Activated CD4-positive, alpha-beta T cell treated with anti-CD3 and anti-CD28 coated beads, Interleukin-2, amount 10 ng/mL, durations not matched to agents 24 days and 14 days (primary cell): ENCODE results near the gene TMEM237. TPM values are rescaled to one million over a fixed set of nuclear protein-coding genes. Genes with fewer than 3 reads are reported as not detected.

ENCODE experiments used
- DNase-seq: peaks from one replicate; pipeline ENCODE4 v3.0.0; 2022
- H3K27ac Mint-ChIP-seq: one replicate; pipeline ENCODE4 v1.8.0; 2022; ENCODE audit warnings: mild to moderate bottlenecking, mixed read lengths
- H3K27me3 Mint-ChIP-seq: one replicate; pipeline ENCODE4 v1.8.0; 2022; ENCODE audit warnings: mixed read lengths
- H3K36me3 Mint-ChIP-seq: one replicate; pipeline ENCODE4 v1.8.0; 2022; ENCODE audit warnings: low read depth, mild to moderate bottlenecking, mixed read lengths
- H3K4me1 Mint-ChIP-seq: one replicate; pipeline ENCODE4 v1.8.0; 2021; ENCODE audit warnings: mixed read lengths
- H3K4me3 Mint-ChIP-seq: one replicate; pipeline ENCODE4 v1.8.0; 2022; ENCODE audit warnings: mild to moderate bottlenecking, moderate library complexity, mixed read lengths
- H3K9me3 Mint-ChIP-seq: one replicate; pipeline ENCODE4 v1.8.0; 2021; ENCODE audit warnings: mixed read lengths
- intact Hi-C: fragments of 100-400 bp; cut with micrococcal nuclease; formaldehyde crosslinking; loops from one replicate; pipeline ENCODE4 v1.15.1; 2023
- total RNA-seq: library from RNA; stranded (reverse); gene quantifications from 2 replicates; pipeline ENCODE4 v1.2.3, GENCODE V29; 2022

The TMEM237 gene
- total RNA-seq, 1 donor from 2014 or later, result 18.8 TPM

DNA sequence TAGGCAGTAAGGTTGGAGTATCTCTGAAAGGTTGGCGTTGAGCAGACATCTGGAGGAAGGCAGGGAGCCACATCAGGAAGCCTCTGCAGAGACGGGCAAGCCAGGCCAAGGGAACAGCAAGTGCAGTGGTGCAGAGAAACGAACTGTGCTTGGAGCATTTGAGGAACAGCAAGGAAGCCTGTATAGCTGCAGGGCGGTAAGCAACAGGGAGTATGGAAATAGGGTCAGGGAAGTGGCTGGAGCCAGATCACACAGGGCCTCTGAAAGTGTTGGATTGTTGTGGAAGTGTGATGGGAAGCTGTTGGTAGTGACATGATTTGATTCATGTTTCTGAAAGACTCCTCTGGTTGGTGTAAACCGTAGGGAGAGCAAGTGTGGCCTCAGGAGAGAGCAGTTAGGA is 13.4 kb upstream of the TMEM237 start:
- no peak overlapping the region for H3K4me3 Mint-ChIP-seq
- H3K27me3 Mint-ChIP-seq, result peaks cover 36% of the 10 kb centered on the region
- no peaks in the 10 kb centered on the region for H3K36me3 Mint-ChIP-seq
- no peaks in the 10 kb centered on the region for H3K9me3 Mint-ChIP-seq
- H3K4me1 Mint-ChIP-seq, result peaks cover 4% of the 10 kb centered on the region
- no peak for DNase-seq
- intact Hi-C loops, result no loop called here
- H3K27ac Mint-ChIP-seq, result no peak overlapping the region

DNA sequence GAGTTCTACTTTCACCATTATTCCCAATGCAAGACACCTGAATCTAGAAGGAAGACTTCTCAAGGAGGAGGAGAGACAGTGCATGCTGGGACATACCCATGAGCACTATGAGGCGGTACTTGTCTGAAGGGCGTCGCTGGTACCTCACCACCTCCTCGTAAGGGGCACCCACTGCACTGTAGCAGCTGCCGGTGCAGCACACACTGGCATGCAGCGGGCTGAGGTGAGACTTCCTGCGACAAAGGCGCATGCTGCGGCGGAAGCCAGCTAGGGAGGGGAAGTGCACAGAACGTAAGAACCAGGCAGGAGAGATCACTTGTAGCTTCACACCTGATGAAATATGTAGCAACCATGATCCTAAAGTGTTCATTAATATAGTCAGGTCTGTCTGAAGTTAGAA is 12.8 kb upstream of the TMEM237 start:
- Mint-ChIP-seq H3K4me3 (no peak overlapping the region), H3K4me1 (peaks cover 4% of the 10 kb centered on the region), H3K27me3 (peaks cover 37% of the 10 kb centered on the region), H3K27ac (no peak overlapping the region), H3K9me3 (no peaks in the 10 kb centered on the region), H3K36me3 (no peaks in the 10 kb centered on the region)
- DNase-seq, result no peak
- intact Hi-C loops, result no loop called here

DNA sequence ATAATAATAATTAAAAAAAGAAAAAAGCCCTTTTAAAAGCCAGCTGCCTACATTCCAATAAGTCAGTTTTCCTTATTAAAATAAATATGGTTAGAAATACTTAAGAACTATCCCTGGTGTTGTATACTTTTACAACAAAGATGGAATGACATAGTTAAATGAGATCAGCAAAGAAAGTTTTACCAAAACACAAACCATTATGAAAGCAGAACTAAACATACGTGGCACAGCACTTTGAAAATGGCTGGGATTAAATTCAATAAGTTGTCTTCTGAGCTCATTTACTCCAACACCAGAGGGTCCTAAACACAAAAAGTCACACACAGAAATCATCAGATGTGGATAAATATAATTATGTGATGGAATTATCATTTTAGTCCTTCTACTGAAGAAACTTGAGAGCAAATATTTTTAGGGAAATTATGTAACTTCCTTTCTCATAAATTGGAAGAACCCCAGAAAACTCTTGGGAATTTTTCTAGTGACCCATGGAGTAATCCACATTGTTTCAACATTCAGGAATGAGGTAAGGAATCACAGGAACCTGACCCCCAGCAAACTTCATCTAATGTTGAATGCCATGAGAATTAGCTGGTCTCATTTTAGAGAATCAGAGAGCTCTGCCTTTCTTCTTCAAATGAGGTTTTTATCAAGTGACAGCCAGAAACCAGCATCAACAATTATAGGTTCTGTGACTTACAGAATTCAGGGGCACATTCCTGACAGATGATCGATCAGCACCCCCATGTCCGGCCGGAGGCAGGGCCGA is 11.5 kb upstream of the TMEM237 start:
- H3K27ac Mint-ChIP-seq, result no peak overlapping the region
- H3K36me3 Mint-ChIP-seq, result no peaks in the 10 kb centered on the region
- DNase-seq, result no peak
- H3K4me1 Mint-ChIP-seq, result peaks cover 4% of the 10 kb centered on the region
- peaks cover 39% of the 10 kb centered on the region for H3K27me3 Mint-ChIP-seq
- no peaks in the 10 kb centered on the region for H3K9me3 Mint-ChIP-seq
- intact Hi-C loops, result no loop called here
- no peak overlapping the region for H3K4me3 Mint-ChIP-seq

DNA sequence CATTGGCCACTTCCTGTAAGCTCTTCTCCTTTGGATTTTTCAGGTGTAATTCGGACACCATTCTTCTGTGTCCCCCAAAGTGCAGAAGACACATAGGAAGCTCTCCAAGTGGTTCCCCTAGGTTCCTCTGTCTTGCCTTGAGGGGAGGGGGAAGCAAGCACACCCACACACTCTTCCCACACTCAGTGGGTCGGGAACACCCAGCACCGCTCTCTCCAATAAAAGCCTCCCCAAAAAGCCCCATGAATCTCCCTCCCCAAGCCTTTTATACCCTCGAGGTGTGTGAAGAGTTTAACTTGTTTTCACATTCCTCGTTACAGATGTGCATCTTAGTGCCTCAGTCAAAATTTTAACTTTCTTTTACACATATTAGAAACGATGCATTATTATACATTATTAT is 9.9 kb upstream of the TMEM237 start:
- Mint-ChIP-seq H3K27me3 (peaks cover 40% of the 10 kb centered on the region), H3K36me3 (no peaks in the 10 kb centered on the region), H3K27ac (no peak overlapping the region), H3K4me3 (no peak overlapping the region), H3K4me1 (peaks cover 4% of the 10 kb centered on the region), H3K9me3 (no peaks in the 10 kb centered on the region)
- intact Hi-C loops, result no loop called here
- DNase-seq, result no peak

- no peaks in the 10 kb centered on the region for H3K36me3 Mint-ChIP-seq
- peaks cover 4% of the 10 kb centered on the region for H3K4me1 Mint-ChIP-seq
- intact Hi-C loops, result no loop called here
- H3K4me3 Mint-ChIP-seq, result no peak overlapping the region
- H3K9me3 Mint-ChIP-seq, result no peaks in the 10 kb centered on the region
- H3K27me3 Mint-ChIP-seq, result peaks cover 27% of the 10 kb centered on the region
- no peak for DNase-seq
- no peak overlapping the region for H3K27ac Mint-ChIP-seq
Observed at GRCh38 chr2:201649442-201649841, 6.1 kb upstream of the TMEM237 start.

DNA sequence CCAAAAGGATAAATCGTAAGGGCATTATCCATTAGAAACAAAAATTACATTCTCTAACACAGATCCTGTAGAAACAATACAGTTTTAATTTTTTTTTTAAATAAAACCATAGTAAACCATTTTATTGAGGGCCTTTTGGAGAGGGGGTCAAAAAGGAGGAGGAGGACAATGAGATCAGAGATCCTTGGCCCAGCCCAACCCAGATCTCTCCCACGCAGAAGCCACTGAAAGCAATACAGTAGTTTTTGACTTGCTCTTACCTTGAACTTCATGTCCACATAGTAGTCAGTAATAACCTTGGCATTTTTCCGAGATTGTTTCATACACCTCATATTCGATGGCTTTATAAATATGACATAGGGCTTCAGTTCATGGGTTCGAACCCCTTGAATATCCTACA is 4.1 kb upstream of the TMEM237 start:
- intact Hi-C loops, result no loop called here
- Mint-ChIP-seq H3K4me3 (no peak overlapping the region), H3K9me3 (no peaks in the 10 kb centered on the region), H3K4me1 (peaks cover 9% of the 10 kb centered on the region), H3K36me3 (no peaks in the 10 kb centered on the region), H3K27ac (no peak overlapping the region), H3K27me3 (peaks cover 20% of the 10 kb centered on the region)
- no peak for DNase-seq

DNA sequence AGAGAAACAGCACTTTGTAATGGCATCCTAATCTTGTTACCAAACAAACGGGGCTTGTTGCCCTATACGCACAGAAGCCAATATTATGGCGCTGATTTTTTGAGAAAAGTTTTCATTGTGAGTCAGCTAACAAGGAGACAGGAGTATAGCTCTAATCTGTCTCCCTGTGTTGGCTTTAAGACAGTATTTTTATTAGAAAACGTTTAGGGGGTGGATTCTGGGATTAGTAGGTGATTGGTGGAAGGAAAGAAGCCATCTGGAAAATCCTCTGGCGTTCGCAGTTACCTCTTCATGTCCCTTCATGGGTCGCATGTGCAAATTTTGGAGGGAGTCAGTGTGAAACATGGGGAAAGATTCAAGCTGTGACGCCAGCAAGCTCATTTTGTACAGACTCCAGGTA is 698 bp upstream of the TMEM237 start:
- Mint-ChIP-seq H3K36me3 (no peaks in the 10 kb centered on the region), H3K9me3 (no peaks in the 10 kb centered on the region), H3K27me3 (peaks cover 5% of the 10 kb centered on the region), H3K4me1 (peaks cover 12% of the 10 kb centered on the region), H3K4me3 (peak overlapping the region; percentile 84), H3K27ac (no peak overlapping the region)
- intact Hi-C loops, result loop anchor here (5.0 kb wide), 1 partner anchor 387 kb away; no protein-coding TSS in a partner anchor
- DNase-seq, result no peak

DNA sequence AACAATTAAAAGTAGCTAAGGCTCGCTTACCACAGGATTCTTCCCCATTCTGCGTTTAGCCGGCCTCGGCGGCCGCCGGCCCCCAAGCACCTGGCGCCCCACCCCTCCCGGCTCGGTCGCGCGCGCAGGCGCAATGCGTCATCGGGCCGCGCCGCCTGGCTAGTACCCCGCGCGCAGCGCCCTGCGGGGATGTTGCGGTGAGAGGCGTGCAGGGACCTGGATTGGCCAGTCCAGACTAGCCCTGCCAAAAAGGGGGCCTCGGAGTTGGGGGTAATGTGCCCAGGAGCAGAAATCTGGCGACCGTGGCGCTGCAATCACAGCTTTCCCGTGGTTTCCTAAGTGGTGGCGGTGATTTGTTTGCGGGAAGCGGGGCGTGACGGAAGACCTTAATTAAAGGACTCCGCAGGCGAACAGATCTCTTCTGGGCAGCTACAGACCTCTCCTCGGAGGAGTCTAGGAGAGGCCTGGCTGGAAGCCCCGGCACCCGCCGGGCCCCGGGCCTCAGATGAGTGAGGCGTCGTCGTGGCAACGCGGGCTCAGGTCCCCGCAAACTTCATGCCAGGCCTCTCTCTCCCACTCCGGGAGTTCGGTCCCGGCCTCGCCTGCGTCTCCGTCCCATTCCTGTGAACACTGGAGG is 606 bp downstream of the TMEM237 start:
- Mint-ChIP-seq H3K36me3 (peaks cover 3% of the 10 kb centered on the region), H3K4me1 (peaks cover 14% of the 10 kb centered on the region), H3K27ac (peak overlapping the region; percentile 87), H3K4me3 (peak overlapping the region; percentile 84), H3K27me3 (peaks cover 3% of the 10 kb centered on the region), H3K9me3 (no peaks in the 10 kb centered on the region)
- DNase-seq, result peak; percentile 97
- intact Hi-C loops, result loop anchor here (1.0 to 5.0 kb wide), 5 partner anchors 139 to 622 kb away; partner anchors contain the start of genes NOP58, STRADB and TRAK2

DNA sequence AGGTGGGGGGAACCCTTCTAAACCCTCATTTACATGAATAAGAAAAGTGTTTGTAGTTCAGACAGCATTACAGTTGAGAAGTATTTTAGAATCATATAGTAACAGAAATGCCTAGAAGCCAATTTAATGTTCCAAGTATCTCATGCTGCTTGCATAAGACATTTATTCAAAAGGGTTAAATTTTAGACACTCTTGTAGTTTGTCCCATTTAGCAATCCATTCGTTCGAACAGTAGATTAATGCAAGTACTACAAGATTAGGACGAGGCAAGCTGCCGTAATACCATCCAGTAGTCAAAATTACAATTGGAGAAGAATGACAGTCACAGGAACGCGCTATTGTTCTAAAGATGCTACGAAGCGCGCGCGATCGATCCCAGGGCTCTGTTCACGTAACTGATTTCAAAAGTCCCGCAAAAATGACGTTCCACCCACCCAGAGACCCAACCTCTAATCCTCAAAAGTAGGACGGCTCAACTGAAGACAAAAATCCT is 1.2 kb downstream of the TMEM237 start:
- Mint-ChIP-seq H3K4me3 (peak overlapping the region; percentile 84), H3K27me3 (peaks cover 3% of the 10 kb centered on the region), H3K4me1 (peaks cover 14% of the 10 kb centered on the region), H3K27ac (peak overlapping the region; percentile 87), H3K9me3 (no peaks in the 10 kb centered on the region), H3K36me3 (peaks cover 5% of the 10 kb centered on the region)
- intact Hi-C loops, result loop anchor here (1.0 to 5.0 kb wide), 5 partner anchors 139 to 623 kb away; partner anchors contain the start of genes NOP58, STRADB and TRAK2
- no peak for DNase-seq

GRCh38 chr2:201639205-201639604 is 4.1 kb downstream of the TMEM237 start:
- no peaks in the 10 kb centered on the region for H3K9me3 Mint-ChIP-seq
- no peak overlapping the region for H3K27ac Mint-ChIP-seq
- no peak overlapping the region for H3K4me3 Mint-ChIP-seq
- no peak for DNase-seq
- H3K4me1 Mint-ChIP-seq, result peaks cover 12% of the 10 kb centered on the region
- intact Hi-C loops, result no loop called here
- peaks cover 16% of the 10 kb centered on the region for H3K36me3 Mint-ChIP-seq
- H3K27me3 Mint-ChIP-seq, result peaks cover under 1% of the 10 kb centered on the region

GRCh38 chr2:201638326-201638725 is 5.0 kb downstream of the TMEM237 start:
- Mint-ChIP-seq H3K36me3 (peaks cover 16% of the 10 kb centered on the region), H3K4me3 (no peak overlapping the region), H3K9me3 (no peaks in the 10 kb centered on the region), H3K27me3 (no peaks in the 10 kb centered on the region), H3K4me1 (peaks cover 7% of the 10 kb centered on the region), H3K27ac (no peak overlapping the region)
- DNase-seq, result no peak
- intact Hi-C loops, result no loop called here

DNA sequence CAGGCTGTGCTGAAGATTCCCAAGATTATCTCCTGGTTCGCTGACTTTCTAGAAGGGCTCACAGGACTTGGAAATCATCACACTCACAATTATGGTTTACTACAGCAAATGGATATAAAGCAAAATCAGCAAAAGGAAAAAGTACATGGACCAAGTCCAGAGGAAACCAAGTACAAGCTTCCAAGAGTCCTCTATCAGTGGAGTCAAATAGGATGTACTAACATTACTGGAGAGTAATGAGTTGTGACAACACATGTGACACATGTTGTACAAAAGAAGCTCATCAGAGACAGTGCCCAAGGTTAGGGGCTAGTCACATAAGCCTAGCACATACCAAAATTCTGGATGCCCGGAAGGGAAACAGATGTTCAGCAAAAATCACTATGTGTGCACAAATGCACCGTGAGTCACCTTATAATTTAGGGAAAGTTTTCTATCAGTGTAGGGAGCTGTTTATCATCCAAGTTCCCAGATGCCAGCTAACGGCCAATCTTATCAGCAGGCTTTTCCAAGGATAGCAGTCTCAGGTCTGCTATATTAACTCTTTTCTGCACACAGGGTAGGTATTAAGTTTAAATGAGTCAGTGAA is 9.5 kb downstream of the TMEM237 start:
- no peak overlapping the region for H3K27ac Mint-ChIP-seq
- H3K27me3 Mint-ChIP-seq, result no peaks in the 10 kb centered on the region
- H3K9me3 Mint-ChIP-seq, result no peaks in the 10 kb centered on the region
- no peak overlapping the region for H3K4me3 Mint-ChIP-seq
- no peaks in the 10 kb centered on the region for H3K4me1 Mint-ChIP-seq
- intact Hi-C loops, result no loop called here
- H3K36me3 Mint-ChIP-seq, result peaks cover 26% of the 10 kb centered on the region
- DNase-seq, result peak; percentile 44

DNA sequence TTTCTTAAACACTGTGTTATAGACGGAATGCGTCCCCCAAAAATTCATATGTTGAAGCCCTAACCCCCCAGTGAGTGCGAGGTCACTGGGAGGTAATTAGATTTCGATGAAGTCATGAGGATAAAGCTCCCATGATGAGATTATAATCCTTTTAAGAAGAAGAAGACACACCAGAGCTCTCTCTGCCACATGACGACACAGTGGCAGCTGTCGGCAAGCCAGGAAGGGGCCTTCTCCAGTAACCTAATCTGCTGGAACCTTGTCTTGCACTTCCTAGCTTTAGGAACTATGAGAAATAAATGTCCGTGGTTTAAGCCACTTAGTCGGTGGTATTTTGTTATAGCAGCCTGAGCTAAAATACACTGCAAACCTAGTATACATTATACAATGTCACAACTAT is 12.3 kb downstream of the TMEM237 start:
- Mint-ChIP-seq H3K27me3 (no peaks in the 10 kb centered on the region), H3K4me3 (no peak overlapping the region), H3K27ac (no peak overlapping the region), H3K9me3 (no peaks in the 10 kb centered on the region), H3K36me3 (peaks cover 19% of the 10 kb centered on the region), H3K4me1 (no peaks in the 10 kb centered on the region)
- intact Hi-C loops, result no loop called here
- DNase-seq, result peak; percentile 29

DNA sequence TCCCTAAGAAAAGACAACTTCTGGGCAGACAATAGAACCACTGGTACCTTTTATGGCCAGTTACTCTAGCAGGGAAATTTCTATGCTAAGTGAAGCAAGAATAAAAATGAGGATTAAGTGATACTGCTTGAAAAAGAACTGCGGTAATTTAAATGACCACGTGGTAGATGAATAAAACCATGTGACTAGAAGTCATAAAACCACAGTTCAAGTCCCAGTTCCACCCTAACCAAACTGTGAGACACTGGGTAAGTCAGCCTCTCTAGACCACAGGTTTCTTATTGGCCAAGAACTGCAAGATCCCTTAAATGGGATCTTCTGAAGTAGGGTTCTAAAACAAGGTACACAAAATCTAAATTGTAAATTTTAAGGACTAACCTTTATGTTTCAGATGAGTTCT is 12.7 kb downstream of the TMEM237 start:
- no peaks in the 10 kb centered on the region for H3K9me3 Mint-ChIP-seq
- H3K4me3 Mint-ChIP-seq, result no peak overlapping the region
- H3K4me1 Mint-ChIP-seq, result no peaks in the 10 kb centered on the region
- DNase-seq, result peak; percentile 36
- peaks cover 19% of the 10 kb centered on the region for H3K36me3 Mint-ChIP-seq
- intact Hi-C loops, result no loop called here
- H3K27me3 Mint-ChIP-seq, result no peaks in the 10 kb centered on the region
- H3K27ac Mint-ChIP-seq, result no peak overlapping the region
